ENCODE data around the gene AIFM3. TPM values are rescaled to one million over a fixed set of nuclear protein-coding genes. Genes with fewer than 3 reads are reported as not detected.

The AIFM3 gene
- total and polyA plus RNA-seq, 2 donors (not counting 3 experiments of a cell fraction or from before 2014, with no cell fraction given): 0.15 TPM; not detected in 1

GRCh38 chr22:20964090-20964798, 2.8 kb upstream of the AIFM3 start:
- DNase-seq (ENCODE audit: low read depth, low spot score) (no peak), FAIRE-seq (no peak)
- no TSS peak for BruUV-seq (replicated peaks)
- Histone ChIP-seq H2AFZ (ENCODE audit: low read depth, low read length) (no peak overlapping the region), H3K9me3 (replicated peaks; ENCODE audit: control insufficient read depth, insufficient read depth, low read length) (no peaks in the 10 kb centered on the region), H4K20me1 (replicated peaks; ENCODE audit: control insufficient read depth, extremely low read depth, insufficient read depth, low read length) (no peaks in the 10 kb centered on the region), H3K4me3 (replicated peaks in 1 of 3; ENCODE audit: insufficient read depth in 1 of 3, low read depth in 1 of 3, low read length in 3 of 3) (no peak overlapping the region), H3K4me1 (ENCODE audit: control insufficient read depth, extremely low read depth, insufficient read depth, low read length) (no peaks in the 10 kb centered on the region), H3K9me1 (replicated peaks; ENCODE audit: control insufficient read depth, extremely low read depth, insufficient read depth, low read length) (no peaks in the 10 kb centered on the region), H3K27me3 (ENCODE audit: control insufficient read depth in 2 of 2, insufficient read depth in 2 of 2, low read length in 2 of 2) (peaks cover 4 to 18% of the 10 kb centered on the region in 2 experiments), H3K27ac (ENCODE audit: insufficient read depth, low read depth, low read length) (no peak overlapping the region), H3K79me2 (ENCODE audit: control insufficient read depth, insufficient read depth, low read length) (no peaks in the 10 kb centered on the region), H3K36me3 (ENCODE audit: control insufficient read depth in 2 of 2, extremely low read depth in 1 of 2, insufficient read depth in 2 of 2, low read length in 2 of 2) (no peaks in the 10 kb centered on the region), H3K9ac (replicated peaks; ENCODE audit: extremely low read depth, insufficient read depth, low read length) (no peak overlapping the region), H3K4me2 (ENCODE audit: insufficient read depth, low read length) (no peak overlapping the region)
- intact Hi-C loops (cut with micrococcal nuclease): loop anchor here (5.0 kb wide), 1 partner anchor 47 kb away; the partner anchor contains the start of gene CRKL
- TF ChIP-seq POLR2AphosphoS5 (IDR thresholded peaks at IDR 0.05; ENCODE audit: insufficient read depth, low read depth, low read length) (no peak), JUN (IDR thresholded peaks at IDR 0.05; ENCODE audit: borderline replicate concordance, insufficient read depth, insufficient read length, low read depth) (no peak), EZH2 (IDR thresholded peaks at IDR 0.05; ENCODE audit: borderline replicate concordance, low read depth, low read length, severe bottlenecking) (no peak), GATA2 (IDR thresholded peaks at IDR 0.05; ENCODE audit: insufficient read depth, insufficient read length, low read depth, low read length) (no peak), MYC (IDR thresholded peaks at IDR 0.05; ENCODE audit: low read depth, low read length) (no peak), CTCF (IDR thresholded peaks at IDR 0.05; ENCODE audit: extremely low read depth in 1 of 2, insufficient read depth in 1 of 2, low read depth in 1 of 2, low read length in 2 of 2) (no peak), POLR2A (IDR thresholded peaks at IDR 0.05; ENCODE audit: low read depth, low read length) (no peak), MAX (IDR thresholded peaks at IDR 0.05; ENCODE audit: insufficient read depth, insufficient read length) (no peak)
- dilution Hi-C loops (cut with MboI; ENCODE audit: extremely low pct_ligation_motif_present, low sequenced_read_pairs): no loop called here
- ChIA-PET POLR2A (no interaction called here), CTCF (interaction anchor here (1.4 kb wide), 1 partner anchor 10 kb away, joined by 5 read pairs; no protein-coding TSS in a partner anchor)

Data from endothelial cell of umbilical vein (primary cell).